ENCODE results near the gene MAMDC4. TPM values are rescaled to one million over a fixed set of nuclear protein-coding genes. Genes with fewer than 3 reads are reported as not detected.

MAMDC4 gene
- total and polyA plus RNA-seq, 2 of the 8 experiments (the other 6 are each of a cell fraction or from before 2014, with no cell fraction given), result 3.1 to 4.5 TPM

GRCh38 chr9:136835162-136835931, 16.8 kb upstream of the MAMDC4 start:
- no peak for DNase-seq (ENCODE audit: low read depth in 1 of 2, low spot score in 2 of 2)
- H3K36me3 ChIP-seq (ENCODE audit: control insufficient read depth in 2 of 4, insufficient read depth in 4 of 4, low read length in 3 of 4), result peaks cover 5 to 44% (median 18%) of the 10 kb centered on the region in 4 experiments; a peak in 5 of 8 replicates
- no peak for FAIRE-seq
- no peak overlapping the region for H2BK15ac ChIP-seq (ENCODE audit: low read length)
- H4K20me1 ChIP-seq (replicated peaks in 1 of 2; ENCODE audit: control insufficient read depth in 1 of 2, insufficient read depth in 2 of 2, low read length in 2 of 2), result peaks cover 0 to 4% of the 10 kb centered on the region in 2 experiments
- no peaks in the 10 kb centered on the region for H3K9me3 ChIP-seq (ENCODE audit: insufficient read depth in 2 of 2, low read depth in 1 of 2, low read length in 1 of 2)
- H3K79me1 ChIP-seq (ENCODE audit: low read depth, low read length), result no peaks in the 10 kb centered on the region
- H3K79me2 ChIP-seq (ENCODE audit: control insufficient read depth in 1 of 2, insufficient read depth in 2 of 2, low read length in 2 of 2), result no peaks in the 10 kb centered on the region
- H4K5ac ChIP-seq (ENCODE audit: insufficient read length, low read depth, low read length), result no peak overlapping the region
- H3K4me2 ChIP-seq (ENCODE audit: insufficient read depth in 1 of 2, low read depth in 2 of 2, low read length in 2 of 2), result no peak overlapping the region
- H3K14ac ChIP-seq (ENCODE audit: insufficient read length), result no peak overlapping the region
- no peak overlapping the region for H3K27ac ChIP-seq (ENCODE audit: low read depth, low read length)
- ChIA-PET CTCF (ENCODE audit: partially characterized antibody) (interaction anchor here (0.7 to 9.0 kb wide), 12 partner anchors 7 to 262 kb away, joined by 3 to 55 read pairs (median 4); partner anchors contain the start of gene AJM1), POLR2A (ENCODE audit: partially characterized antibody) (interaction anchor here (0.7 to 20.5 kb wide), 7 partner anchors 9 to 31 kb away, joined by 3 to 248 read pairs (median 5); partner anchors contain the start of genes EDF1, MAMDC4 and RABL6)
- no peak overlapping the region for H2BK5ac ChIP-seq (ENCODE audit: low read depth, low read length)
- H3K9ac ChIP-seq (replicated peaks in 1 of 4; ENCODE audit: extremely low read depth in 1 of 4, low read depth in 3 of 4, low read length in 3 of 4), result no peak overlapping the region
- WGBS, 2 experiments (ENCODE audit: extremely low coverage in 1 of 2, insufficient coverage in 1 of 2, insufficient read length in 1 of 2, insufficient replicate concordance in 2 of 2, low coverage in 1 of 2, low lambda C conversion rate in 2 of 2, missing lambda C conversion rate in 1 of 2), result 92% methylated on average over 36 of the region's 36 CpGs; no CpG with 5 or more reads in 1 of the 2 experiments
- no peak overlapping the region for H4K91ac ChIP-seq (replicated peaks; ENCODE audit: insufficient read length, low read length)
- no peak for TF ChIP-seq BACH1 (IDR thresholded peaks at IDR 0.05; ENCODE audit: low read length)
- TF ChIP-seq MAFK (IDR thresholded peaks at IDR 0.05; ENCODE audit: low read depth, low read length), result no peak
- TF ChIP-seq CHD1 (IDR thresholded peaks at IDR 0.05; ENCODE audit: low read depth, low read length), result no peak
- TF ChIP-seq YY1 (IDR thresholded peaks at IDR 0.05; ENCODE audit: low read depth, low read length), result no peak
- no peak for TF ChIP-seq CREB1 (IDR thresholded peaks at IDR 0.05)
- TF ChIP-seq RFX5 (IDR thresholded peaks at IDR 0.05; ENCODE audit: borderline replicate concordance, low read depth, low read length), result no peak
- TF ChIP-seq TAF1 (IDR thresholded peaks at IDR 0.05; ENCODE audit: low read depth, low read length), result no peak
- no peaks in the 10 kb centered on the region for H3K23me2 ChIP-seq (ENCODE audit: low read depth, low read length)
- H2AK5ac ChIP-seq (ENCODE audit: low read depth, low read length), result no peak overlapping the region
- no peak overlapping the region for H3K4ac ChIP-seq (replicated peaks; ENCODE audit: insufficient read length, low read depth, low read length)
- H2BK20ac ChIP-seq (ENCODE audit: low read length), result no peak overlapping the region
- no peak overlapping the region; the same call in 1 of the 2 replicates for H4K8ac ChIP-seq (ENCODE audit: extremely low read depth, insufficient read depth, low read length)
- no peak overlapping the region for H3K4me3 ChIP-seq (ENCODE audit: extremely low read depth in 1 of 4, insufficient read depth in 2 of 4, low read depth in 3 of 4, low read length in 4 of 4)
- no peaks in the 10 kb centered on the region for H3K27me3 ChIP-seq (replicated peaks in 1 of 4; ENCODE audit: control insufficient read depth in 3 of 4, extremely low read depth in 1 of 4, insufficient read depth in 3 of 4, low read length in 3 of 4)
- H3K4me1 ChIP-seq (replicated peaks in 1 of 4; ENCODE audit: control insufficient read depth in 3 of 4, insufficient read depth in 4 of 4, low read length in 3 of 4), result peaks cover 0 to 4% (median 1%) of the 10 kb centered on the region in 4 experiments; a peak in 3 of 7 replicates
- no peak overlapping the region for H3K56ac ChIP-seq (replicated peaks; ENCODE audit: insufficient read length, low read depth, low read length)
- H2AFZ ChIP-seq (ENCODE audit: low read length), result no peak overlapping the region
- no peak overlapping the region for H2BK12ac ChIP-seq (ENCODE audit: low read depth, low read length)
- H2BK120ac ChIP-seq (replicated peaks; ENCODE audit: low read depth, low read length), result no peak overlapping the region
- no peak overlapping the region for H3K23ac ChIP-seq (ENCODE audit: insufficient read length)
- no peak overlapping the region for H3K18ac ChIP-seq (ENCODE audit: extremely low read depth, low read length)

All from H1 (cell line).